Neutrophil (primary cell): ENCODE results near the gene LARGE1.

Source experiments
- H3K27ac ChIP-seq: fragments of 200-600 bp; sonication (generic); 2 replicates; pipeline ENCODE4 v1.5.1; 2016; ENCODE audit warnings: mild to moderate bottlenecking, moderate library complexity
- H3K27me3 ChIP-seq: fragments of 200-600 bp; sonication (generic); 2 replicates; pipeline ENCODE4 v1.6.0; 2016; ENCODE audit warnings: mild to moderate bottlenecking
- H3K36me3 ChIP-seq: fragments of 200-600 bp; sonication (generic); 2 replicates; pipeline ENCODE4 v1.5.1; 2017
- H3K4me1 ChIP-seq, 2 experiments: fragments of 200-600 bp in 1 of 2; sonication (generic) in 1 of 2; 1 replicate in 1 of 2; 2 replicates in 1 of 2; pipeline versions ENCODE4 v1.5.1 to v1.6.1; 2013 to 2016; ENCODE audit warnings: low read depth in 1 of 2, low read length in 1 of 2, mild to moderate bottlenecking in 1 of 2, moderate library complexity in 1 of 2; ENCODE audit not compliant: control insufficient read depth in 1 of 2, insufficient read depth in 1 of 2
- H3K4me3 ChIP-seq, 2 experiments: fragments of 200-600 bp in 1 of 2; sonication (generic) in 1 of 2; 1 replicate in 1 of 2; 2 replicates in 1 of 2; pipeline ENCODE4 v1.5.1; 2013 to 2016; ENCODE audit warnings: low read depth in 1 of 2, low read length in 1 of 2, mild to moderate bottlenecking in 1 of 2, moderate library complexity in 1 of 2
- H3K9me3 ChIP-seq: fragments of 200-600 bp; sonication (generic); 2 replicates; pipeline ENCODE4 v1.5.1; 2016
- CTCF ChIP-seq: fragments of 200-600 bp; sonication (generic); IDR thresholded peaks from 2 replicates; pipeline ENCODE4 v1.5.1; 2016; ENCODE audit warnings: antibody characterized with exemption

LARGE1 gene

GRCh38 chr22:33706100-33706499 lies 214.2 kb downstream of the LARGE1 start:
- no peak for TF ChIP-seq CTCF
- H3K4me3 ChIP-seq: no peak overlapping the region
- no peaks in the 10 kb centered on the region for H3K4me1 ChIP-seq
- H3K36me3 ChIP-seq: no peaks in the 10 kb centered on the region
- no peaks in the 10 kb centered on the region for H3K27me3 ChIP-seq
- no peak overlapping the region for H3K27ac ChIP-seq
- H3K9me3 ChIP-seq: no peaks in the 10 kb centered on the region

GRCh38 chr22:33699176-33699575 lies 221.1 kb downstream of the LARGE1 start:
- no peaks in the 10 kb centered on the region for H3K27me3 ChIP-seq
- no peaks in the 10 kb centered on the region for H3K36me3 ChIP-seq
- H3K9me3 ChIP-seq: no peaks in the 10 kb centered on the region
- H3K4me1 ChIP-seq: no peaks in the 10 kb centered on the region
- H3K27ac ChIP-seq: no peak overlapping the region
- H3K4me3 ChIP-seq: no peak overlapping the region
- no peak for TF ChIP-seq CTCF

- Histone ChIP-seq H3K27me3 (no peaks in the 10 kb centered on the region), H3K36me3 (no peaks in the 10 kb centered on the region), H3K4me3 (no peak overlapping the region), H3K9me3 (no peaks in the 10 kb centered on the region), H3K4me1 (no peaks in the 10 kb centered on the region), H3K27ac (no peak overlapping the region)
- TF ChIP-seq CTCF: no peak
These were observed 222.6 kb downstream of the LARGE1 start for GRCh38 chr22:33697640-33698039.

- H3K9me3 ChIP-seq: no peaks in the 10 kb centered on the region
- H3K27me3 ChIP-seq: no peaks in the 10 kb centered on the region
- no peaks in the 10 kb centered on the region for H3K4me1 ChIP-seq
- TF ChIP-seq CTCF: no peak
- no peak overlapping the region for H3K27ac ChIP-seq
- no peaks in the 10 kb centered on the region for H3K36me3 ChIP-seq
- no peak overlapping the region for H3K4me3 ChIP-seq
These were observed 229.1 kb downstream of the LARGE1 start for GRCh38 chr22:33691057-33691630.

GRCh38 chr22:33688903-33689302 lies 231.4 kb downstream of the LARGE1 start:
- Histone ChIP-seq H3K9me3 (no peaks in the 10 kb centered on the region), H3K4me3 (no peak overlapping the region), H3K4me1 (no peaks in the 10 kb centered on the region), H3K36me3 (no peaks in the 10 kb centered on the region), H3K27ac (no peak overlapping the region), H3K27me3 (no peaks in the 10 kb centered on the region)
- no peak for TF ChIP-seq CTCF

GRCh38 chr22:33687464-33687863 lies 232.8 kb downstream of the LARGE1 start:
- Histone ChIP-seq H3K27ac (no peak overlapping the region), H3K36me3 (no peaks in the 10 kb centered on the region), H3K4me3 (no peak overlapping the region), H3K9me3 (no peaks in the 10 kb centered on the region), H3K4me1 (no peaks in the 10 kb centered on the region), H3K27me3 (no peaks in the 10 kb centered on the region)
- TF ChIP-seq CTCF: no peak
